Adipocyte (in vitro differentiated cells): Measurements from ENCODE around the gene MYO10.
A peak's percentile ranks its signal among the peaks of the same experiment; 100 is the strongest.

ENCODE experiments used
- DNase-seq: peaks from one replicate; pipeline ENCODE4 v3.0.0-alpha.2; 2015; ENCODE audit warnings: low read depth
- H3K27me3 ChIP-seq: replicated peaks from 2 replicates; pipeline ENCODE4 v1.7.0; 2013; ENCODE audit warnings: mild to moderate bottlenecking, low read length, moderate library complexity; ENCODE audit not compliant: control insufficient read depth, insufficient read depth
- H3K36me3 ChIP-seq: 2 replicates; pipeline ENCODE4 v1.7.0; 2013; ENCODE audit warnings: low read length, mild to moderate bottlenecking, moderate library complexity; ENCODE audit not compliant: control insufficient read depth, insufficient read depth, severe bottlenecking
- H3K4me1 ChIP-seq: 2 replicates; pipeline ENCODE4 v1.7.0; 2013; ENCODE audit warnings: mild to moderate bottlenecking, low read length, moderate library complexity; ENCODE audit not compliant: control insufficient read depth, insufficient read depth
- H3K4me3 ChIP-seq: 2 replicates; pipeline ENCODE4 v1.7.0; 2013; ENCODE audit warnings: mild to moderate bottlenecking, low read length, moderate library complexity
- H3K9ac ChIP-seq: 2 replicates; pipeline ENCODE4 v1.7.0; 2013; ENCODE audit warnings: mild to moderate bottlenecking, low read length, moderate library complexity
- H3K9me3 ChIP-seq: 2 replicates; pipeline ENCODE4 v1.7.0; 2013; ENCODE audit warnings: mild to moderate bottlenecking, low read length, moderate library complexity; ENCODE audit not compliant: control insufficient read depth

The MYO10 gene

GRCh38 chr5:16616536-16617273 is 319.4 kb downstream of the MYO10 start, which contains the start of gene RETREG1:
TSS of gene RETREG1 (minus strand) at chr5:16616997. CDS start at chr5:16616971, 26 bp downstream.
- Histone ChIP-seq H3K9me3 (no peaks in the 10 kb centered on the region), H3K27me3 (no peaks in the 10 kb centered on the region), H3K36me3 (no peaks in the 10 kb centered on the region), H3K9ac (peak within 1 kb of the TSS; percentile 91), H3K4me3 (peak within 1 kb of the TSS; percentile 92), H3K4me1 (peaks cover 29% of the 10 kb centered on the region)
- DNase-seq: peak; percentile 70

DNA sequence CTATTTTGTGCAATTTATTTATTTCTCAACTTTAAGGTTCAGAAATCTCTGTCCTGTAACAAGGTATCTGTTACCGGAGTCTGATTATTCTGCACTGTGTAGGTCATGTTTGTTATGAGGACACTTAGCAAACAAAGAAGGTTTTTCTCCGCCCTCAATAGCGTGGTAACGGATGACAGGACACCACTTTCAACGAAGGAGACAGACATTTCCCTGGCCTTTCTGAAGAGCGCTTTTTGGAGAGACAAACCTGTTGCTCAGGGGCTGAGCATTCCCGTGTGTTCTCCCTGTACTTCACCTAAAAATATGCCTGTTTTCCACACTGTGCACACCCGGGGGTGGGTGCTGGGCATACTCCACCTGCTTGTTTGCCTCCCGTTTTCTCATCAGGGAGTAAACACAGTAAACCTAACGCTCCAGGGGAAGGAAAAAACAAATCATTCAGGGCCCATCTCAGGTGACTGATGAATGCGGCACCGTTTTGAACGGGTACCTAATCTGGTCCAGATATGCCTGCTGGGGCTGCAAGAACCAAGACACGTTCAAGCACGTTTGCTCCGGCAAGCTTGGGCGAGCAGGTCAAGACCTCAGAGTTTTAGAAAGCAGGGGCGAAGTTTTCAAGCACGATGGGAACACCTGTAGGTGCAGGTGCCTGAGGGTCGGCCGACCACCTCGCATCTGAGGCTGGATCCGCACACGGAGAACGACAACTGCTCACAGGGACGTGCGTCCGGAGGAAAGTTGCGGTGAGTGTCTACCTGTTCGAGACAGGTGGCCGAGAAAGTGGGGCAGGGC is 320.1 kb downstream of the MYO10 start:
- H3K9me3 ChIP-seq: no peaks in the 10 kb centered on the region
- H3K27me3 ChIP-seq: no peaks in the 10 kb centered on the region
- H3K4me3 ChIP-seq: peak overlapping the region; percentile 92
- H3K4me1 ChIP-seq: peaks cover 29% of the 10 kb centered on the region
- H3K36me3 ChIP-seq: no peaks in the 10 kb centered on the region
- DNase-seq: no peak
- peak overlapping the region; percentile 91 for H3K9ac ChIP-seq

DNA sequence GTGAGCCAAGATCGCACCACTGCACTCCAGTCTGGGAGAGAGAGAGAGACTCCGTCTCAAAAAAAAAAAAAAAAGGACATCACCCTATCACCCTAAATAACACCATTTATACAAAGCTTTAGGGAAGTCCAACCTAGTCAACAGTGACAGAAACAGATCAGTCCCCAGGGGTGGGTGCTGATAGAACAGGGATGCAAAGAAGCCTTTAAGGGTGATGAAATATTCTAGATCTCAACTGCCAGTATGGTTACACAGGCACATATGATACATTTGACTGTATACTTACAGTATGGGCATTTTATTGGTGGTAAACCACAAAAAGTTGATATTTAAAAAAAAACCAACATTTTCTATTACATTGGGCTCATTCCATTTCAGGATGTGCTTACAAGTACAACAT is 324.1 kb downstream of the MYO10 start:
- no peaks in the 10 kb centered on the region for H3K36me3 ChIP-seq
- no peaks in the 10 kb centered on the region for H3K9me3 ChIP-seq
- peaks cover 16% of the 10 kb centered on the region for H3K4me1 ChIP-seq
- H3K4me3 ChIP-seq: no peak overlapping the region
- no peak overlapping the region for H3K9ac ChIP-seq
- no peaks in the 10 kb centered on the region for H3K27me3 ChIP-seq
- no peak for DNase-seq
